MM.1S (cell line): ENCODE measurements around the gene UBE2J2.

Experiments
- DNase-seq: peaks from one replicate; pipeline ENCODE4 v3.0.0-alpha.2; 2015
- H2AFZ ChIP-seq: fragments of 300-600 bp; sonication (generic); 2 replicates; pipeline ENCODE4 v1.6.0; 2016; ENCODE audit warnings: antibody characterized with exemption, low read length
- H3F3A ChIP-seq: fragments of 300-600 bp; sonication (generic); 2 replicates; pipeline ENCODE4 v1.6.1; 2016; ENCODE audit warnings: mild to moderate bottlenecking, antibody characterized with exemption, low read length, moderate library complexity, mixed read lengths; ENCODE audit not compliant: insufficient read depth
- H3K27ac ChIP-seq: fragments of 300-600 bp; sonication (generic); 2 replicates; pipeline ENCODE4 v1.5.1; 2016; ENCODE audit warnings: mild to moderate bottlenecking, low read length
- H3K27me3 ChIP-seq: fragments of 300-600 bp; sonication (generic); replicated peaks from 2 replicates; pipeline ENCODE4 v1.6.0; 2016; ENCODE audit warnings: low read length; ENCODE audit not compliant: insufficient read depth
- H3K36me3 ChIP-seq: fragments of 300-600 bp; sonication (generic); replicated peaks from 2 replicates; pipeline ENCODE4 v1.6.1; 2016; ENCODE audit warnings: mild to moderate bottlenecking, low read length, mixed read lengths; ENCODE audit not compliant: insufficient read depth
- H3K4me1 ChIP-seq: fragments of 300-600 bp; sonication (generic); 2 replicates; pipeline ENCODE4 v1.6.1; 2016; ENCODE audit warnings: low read length, mixed read lengths
- H3K4me2 ChIP-seq: fragments of 300-600 bp; sonication (generic); 2 replicates; pipeline ENCODE4 v1.6.0; 2016; ENCODE audit warnings: low read depth, low read length
- H3K4me3 ChIP-seq: fragments of 300-600 bp; sonication (generic); 2 replicates; pipeline ENCODE4 v1.5.1; 2016; ENCODE audit warnings: low read length, mixed read lengths
- H3K79me2 ChIP-seq: fragments of 300-600 bp; sonication (generic); 2 replicates; pipeline ENCODE4 v1.6.1; 2016; ENCODE audit warnings: mixed run types, low read length, mixed read lengths
- H3K9ac ChIP-seq: fragments of 300-600 bp; sonication (generic); 2 replicates; pipeline ENCODE4 v1.6.1; 2016; ENCODE audit warnings: low read length, mixed read lengths
- H3K9me2 ChIP-seq: fragments of 300-600 bp; sonication (generic); replicated peaks from 2 replicates; pipeline ENCODE4 v1.6.1; 2016; ENCODE audit warnings: mild to moderate bottlenecking, low read length, mixed read lengths; ENCODE audit not compliant: insufficient read depth
- H3K9me3 ChIP-seq: fragments of 300-600 bp; sonication (generic); replicated peaks from 2 replicates; pipeline ENCODE4 v1.6.1; 2016; ENCODE audit warnings: mild to moderate bottlenecking, low read length, mixed read lengths; ENCODE audit not compliant: insufficient read depth
- H4K20me1 ChIP-seq: fragments of 300-600 bp; sonication (generic); 2 replicates; pipeline ENCODE4 v1.6.1; 2016; ENCODE audit warnings: mild to moderate bottlenecking, low read length, moderate library complexity, mixed read lengths; ENCODE audit not compliant: insufficient read depth
- EZH2 ChIP-seq: fragments of 300-600 bp; sonication (generic); optimal IDR thresholded peaks from 2 replicates; pipeline ENCODE3; 2017; ENCODE audit warnings: low read depth, mild to moderate bottlenecking, antibody characterized with exemption, low read length, mixed read lengths
- EZH2phosphoT487 ChIP-seq: fragments of 300-600 bp; sonication (generic); IDR thresholded peaks from 2 replicates; pipeline ENCODE4 v1.6.1; 2018; ENCODE audit warnings: antibody characterized with exemption, low read length
- TF ChIP-seq, protein P1 (sequence below): fragments of 300-600 bp; sonication (generic); IDR thresholded peaks from 2 replicates; pipeline ENCODE4 v1.5.1; 2016; ENCODE audit warnings: antibody characterized with exemption, low read length, mixed read lengths

The UBE2J2 gene

DNA sequence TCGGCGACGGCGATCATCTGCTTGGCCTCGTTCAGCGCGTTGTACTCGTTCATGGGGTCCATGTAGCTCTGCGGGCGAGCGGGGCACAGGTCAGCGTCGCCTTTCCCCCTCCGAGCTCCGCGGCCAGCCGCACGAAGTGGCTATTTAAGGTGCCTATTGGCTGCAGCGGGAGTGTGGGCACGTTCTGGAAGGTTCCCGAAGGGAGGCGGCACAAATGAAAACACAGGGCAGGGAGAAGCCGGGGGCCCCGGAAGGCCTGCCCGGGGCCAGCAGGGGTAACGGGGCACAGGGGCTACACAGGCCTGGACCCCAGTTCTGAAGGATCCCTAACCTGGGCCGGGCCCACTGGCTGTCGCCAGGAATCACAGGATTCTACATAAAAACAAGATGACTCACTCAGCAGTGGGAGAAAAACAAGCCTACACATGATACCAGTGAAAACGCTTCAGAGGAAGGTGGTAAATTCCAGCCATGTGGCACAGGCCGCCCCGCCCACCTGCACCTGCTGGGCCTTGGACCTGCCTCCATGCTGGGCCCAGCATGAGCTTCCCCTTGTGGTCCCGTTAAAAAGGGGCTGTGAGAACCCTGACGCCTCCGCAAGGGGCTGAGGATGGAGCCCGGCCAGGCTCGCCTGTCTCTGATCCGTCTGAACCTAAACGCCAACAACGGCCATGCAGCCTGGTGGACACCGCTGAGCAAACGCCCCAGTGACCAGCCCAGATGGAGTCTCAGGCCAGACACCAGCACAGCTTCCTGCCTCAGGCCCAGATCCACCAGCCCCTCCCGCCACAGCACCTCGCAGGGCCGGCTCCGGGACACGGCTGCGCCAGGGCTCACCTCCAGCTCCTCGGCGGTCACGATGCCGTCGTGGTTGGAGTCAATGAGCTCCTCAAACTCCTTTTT is 55.8 kb downstream of the UBE2J2 start:
- Histone ChIP-seq H2AFZ (no peak overlapping the region), H3K9ac (no peak overlapping the region)
- TF ChIP-seq EZH2, result no peak
- TF ChIP-seq EZH2phosphoT487, result no peak
- TF ChIP-seq, protein P1, sequence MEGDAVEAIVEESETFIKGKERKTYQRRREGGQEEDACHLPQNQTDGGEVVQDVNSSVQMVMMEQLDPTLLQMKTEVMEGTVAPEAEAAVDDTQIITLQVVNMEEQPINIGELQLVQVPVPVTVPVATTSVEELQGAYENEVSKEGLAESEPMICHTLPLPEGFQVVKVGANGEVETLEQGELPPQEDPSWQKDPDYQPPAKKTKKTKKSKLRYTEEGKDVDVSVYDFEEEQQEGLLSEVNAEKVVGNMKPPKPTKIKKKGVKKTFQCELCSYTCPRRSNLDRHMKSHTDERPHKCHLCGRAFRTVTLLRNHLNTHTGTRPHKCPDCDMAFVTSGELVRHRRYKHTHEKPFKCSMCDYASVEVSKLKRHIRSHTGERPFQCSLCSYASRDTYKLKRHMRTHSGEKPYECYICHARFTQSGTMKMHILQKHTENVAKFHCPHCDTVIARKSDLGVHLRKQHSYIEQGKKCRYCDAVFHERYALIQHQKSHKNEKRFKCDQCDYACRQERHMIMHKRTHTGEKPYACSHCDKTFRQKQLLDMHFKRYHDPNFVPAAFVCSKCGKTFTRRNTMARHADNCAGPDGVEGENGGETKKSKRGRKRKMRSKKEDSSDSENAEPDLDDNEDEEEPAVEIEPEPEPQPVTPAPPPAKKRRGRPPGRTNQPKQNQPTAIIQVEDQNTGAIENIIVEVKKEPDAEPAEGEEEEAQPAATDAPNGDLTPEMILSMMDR, result no peak

DNA sequence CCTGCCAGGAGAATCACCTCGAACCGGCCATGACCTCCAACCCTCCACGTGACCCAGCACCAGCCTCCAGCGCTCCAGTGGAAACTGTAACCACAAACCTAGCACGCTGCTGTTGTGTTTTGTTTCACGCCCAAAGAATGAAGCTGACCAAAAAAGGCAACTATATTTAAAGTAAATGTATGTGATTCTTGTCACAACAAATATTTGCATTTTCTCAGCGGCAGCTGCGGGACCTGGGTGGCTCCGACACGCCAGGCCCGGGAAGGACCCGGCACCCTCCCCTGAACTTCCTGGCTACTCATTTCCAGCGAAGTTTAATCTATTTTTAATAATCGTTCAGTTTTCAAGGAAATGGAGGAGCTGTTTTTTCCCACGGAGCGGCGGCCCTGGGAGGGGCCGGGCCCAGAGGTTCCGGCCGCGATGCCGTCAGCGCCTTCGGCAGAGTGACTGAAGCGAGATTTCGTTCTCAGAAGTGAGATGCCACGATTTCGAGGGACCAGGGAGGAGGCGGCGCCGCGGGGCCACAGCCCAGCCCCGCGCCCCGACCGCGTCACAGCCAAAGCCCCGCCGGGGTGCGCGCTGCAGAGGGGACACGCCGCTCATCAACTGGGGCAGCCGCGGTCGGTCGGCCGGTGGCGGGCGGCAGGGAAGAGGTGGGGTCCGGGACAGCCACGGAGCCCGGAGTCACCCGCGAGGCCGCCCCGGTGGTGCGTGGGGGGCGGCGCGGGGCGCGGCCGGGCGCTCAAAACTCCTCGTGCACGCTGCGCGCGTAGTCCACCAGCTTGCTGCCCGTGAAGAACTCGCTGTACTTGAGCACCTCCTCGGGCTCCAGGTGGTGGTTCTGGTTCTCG is 56.7 kb downstream of the UBE2J2 start:
- no peaks in the 10 kb centered on the region for H4K20me1 ChIP-seq
- H3K4me3 ChIP-seq, result no peak overlapping the region
- no peaks in the 10 kb centered on the region for H3K36me3 ChIP-seq
- no peaks in the 10 kb centered on the region for H3K9me2 ChIP-seq
- no peaks in the 10 kb centered on the region for H3K9me3 ChIP-seq
- no peaks in the 10 kb centered on the region for H3K79me2 ChIP-seq
- peaks cover 6% of the 10 kb centered on the region for H3K27me3 ChIP-seq
- 0 out of 2 replicates have a peak, but pooled peaks cover 2% of the 10 kb centered on the region for H3F3A ChIP-seq
- no peak overlapping the region for H2AFZ ChIP-seq
- no peaks in the 10 kb centered on the region for H3K4me1 ChIP-seq
- no peak for DNase-seq
- H3K27ac ChIP-seq, result no peak overlapping the region
- TF ChIP-seq, protein P1, result no peak
- no peak for TF ChIP-seq EZH2phosphoT487
- no peak for TF ChIP-seq EZH2
- no peak overlapping the region for H3K9ac ChIP-seq
- H3K4me2 ChIP-seq, result no peak overlapping the region

More for the DNA sequence above, 55.8 kb downstream of the UBE2J2 start:
- no peaks in the 10 kb centered on the region for H4K20me1 ChIP-seq
- H3K27me3 ChIP-seq, result peaks cover 3% of the 10 kb centered on the region; the same call in 1 of the 2 replicates
- H3K9me3 ChIP-seq, result no peaks in the 10 kb centered on the region
- no peak overlapping the region for H3K27ac ChIP-seq
- DNase-seq, result no peak
- H3K79me2 ChIP-seq, result no peaks in the 10 kb centered on the region
- no peak overlapping the region for H3K4me2 ChIP-seq
- no peaks in the 10 kb centered on the region for H3K4me1 ChIP-seq
- peaks cover 2% of the 10 kb centered on the region; the same call in 1 of the 2 replicates for H3K36me3 ChIP-seq
- H3K9me2 ChIP-seq, result no peaks in the 10 kb centered on the region
- no peak overlapping the region for H3K4me3 ChIP-seq
- 0 out of 2 replicates have a peak, but pooled peaks cover 2% of the 10 kb centered on the region for H3F3A ChIP-seq

DNA sequence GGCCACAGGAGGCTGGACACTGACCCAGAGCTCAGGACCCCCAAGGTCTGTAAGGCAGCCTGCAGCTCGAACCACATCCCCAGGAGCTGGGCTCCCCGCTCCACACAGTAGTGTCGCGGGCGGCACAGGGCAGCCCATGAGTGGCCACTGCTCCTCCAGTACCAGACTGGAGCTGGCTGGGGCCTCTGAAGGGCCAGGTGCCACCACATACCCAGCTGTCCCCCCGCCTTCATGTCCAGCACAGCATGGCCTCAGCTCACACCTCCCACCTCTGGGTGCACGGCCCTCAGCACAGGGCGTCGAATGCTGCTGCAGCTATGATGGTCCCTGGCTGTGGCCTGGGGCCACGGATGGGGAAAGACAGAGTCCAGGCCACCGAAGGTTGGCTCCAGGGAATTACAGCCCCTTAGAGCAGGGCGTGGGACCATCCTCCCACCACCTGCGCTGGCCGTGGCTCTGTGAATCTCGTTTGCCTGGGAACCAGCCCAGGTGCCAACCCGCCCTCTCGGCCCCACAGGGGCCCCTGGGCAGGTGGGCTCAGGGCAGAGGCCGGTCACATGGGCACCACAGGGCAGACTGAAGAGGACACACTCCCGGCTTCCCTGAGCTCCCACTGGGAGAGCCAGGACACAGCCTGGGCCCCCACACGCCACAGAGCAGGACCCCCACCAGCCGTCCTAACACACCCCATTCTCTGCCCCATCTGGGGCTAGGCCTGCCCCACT is 57.6 kb downstream of the UBE2J2 start:
- no peaks in the 10 kb centered on the region for H3K79me2 ChIP-seq
- no peak overlapping the region for H3K9ac ChIP-seq
- no peak overlapping the region for H3K4me3 ChIP-seq
- no peak overlapping the region for H3K27ac ChIP-seq
- no peaks in the 10 kb centered on the region for H3K36me3 ChIP-seq
- no peaks in the 10 kb centered on the region for H3K9me2 ChIP-seq
- peaks cover 15% of the 10 kb centered on the region for H3K27me3 ChIP-seq
- H2AFZ ChIP-seq, result no peak overlapping the region
- no peaks in the 10 kb centered on the region for H3K4me1 ChIP-seq
- H3K9me3 ChIP-seq, result no peaks in the 10 kb centered on the region
- TF ChIP-seq EZH2phosphoT487, result no peak
- TF ChIP-seq, protein P1, result no peak
- TF ChIP-seq EZH2, result no peak
- DNase-seq, result no peak
- H4K20me1 ChIP-seq, result no peaks in the 10 kb centered on the region
- 0 out of 2 replicates have a peak, but pooled peaks cover 2% of the 10 kb centered on the region for H3F3A ChIP-seq
- no peak overlapping the region for H3K4me2 ChIP-seq
